Medulla oblongata (tissue), 1 donor: ENCODE measurements around the gene SNRNP70.

ENCODE experiments used
- DNase-seq: peaks from one replicate; pipeline ENCODE4 v3.0.0-alpha.2; 2015; ENCODE audit errors: extremely low spot score

The SNRNP70 gene

GRCh38 chr19:49064768-49065611, 20.3 kb upstream of the SNRNP70 start, which contains the start of gene NTF4:
Gene NTF4, minus strand, starts transcription at chr19:49064818. Its CDS starts 2,821 bp downstream, at chr19:49061997.
- no peak for DNase-seq

GRCh38 chr19:49065905-49066512, 19.2 kb upstream of the SNRNP70 start:
- no peak for DNase-seq

GRCh38 chr19:49067554-49067953, 17.7 kb upstream of the SNRNP70 start:
- no peak for DNase-seq

- DNase-seq, result no peak
These were observed 16.2 kb upstream of the SNRNP70 start for GRCh38 chr19:49069026-49069425.

GRCh38 chr19:49070416-49070815, 14.8 kb upstream of the SNRNP70 start:
- no peak for DNase-seq

GRCh38 chr19:49071860-49072547, 13.2 kb upstream of the SNRNP70 start:
- no peak for DNase-seq

- DNase-seq, result no peak
These were observed 11.5 kb upstream of the SNRNP70 start for GRCh38 chr19:49073514-49074378.

GRCh38 chr19:49074869-49075268, 10.4 kb upstream of the SNRNP70 start:
- peak; percentile 62 for DNase-seq

- no peak for DNase-seq
These were observed 4.9 kb upstream of the SNRNP70 start for GRCh38 chr19:49080392-49080791.

GRCh38 chr19:49081273-49081672, 4.0 kb upstream of the SNRNP70 start:
- DNase-seq, result no peak

- DNase-seq, result no peak
These were observed 838 bp upstream of the SNRNP70 start for GRCh38 chr19:49084206-49085019.

- DNase-seq, result no peak
These were observed 599 bp downstream of the SNRNP70 start for GRCh38 chr19:49085868-49086232.

- DNase-seq, result no peak
These were observed 1.0 kb downstream of the SNRNP70 start for GRCh38 chr19:49086296-49086695.

GRCh38 chr19:49091391-49092038, 6.3 kb downstream of the SNRNP70 start:
- no peak for DNase-seq

GRCh38 chr19:49092686-49093085, 7.4 kb downstream of the SNRNP70 start:
- no peak for DNase-seq

GRCh38 chr19:49094505-49095482, 9.5 kb downstream of the SNRNP70 start:
- DNase-seq, result peak; percentile 77

GRCh38 chr19:49097453-49098288, 12.4 kb downstream of the SNRNP70 start:
- peak; percentile 82 for DNase-seq

GRCh38 chr19:49098795-49099194, 13.5 kb downstream of the SNRNP70 start:
- no peak for DNase-seq
